K562 (cell line): Measurements from ENCODE around the gene CDS1. TPM values are rescaled to one million over a fixed set of nuclear protein-coding genes. Genes with fewer than 3 reads are reported as not detected.

Experiments
- ATAC-seq: fragments of 200-7000 bp; cut with Tn5 transposase; 3 replicates; pipeline ENCODE4 v1.9.1; 2020; ENCODE audit warnings: moderate library complexity
- BruUV-seq: library from RNA; stranded (reverse); fragments of 400-500 nt; replicated peaks from 2 replicates; lab custom pipeline; 2021; lab: Mats Ljungman, UMichigan
- CTCF ChIA-PET: fragments of 300-600 bp; formaldehyde crosslinking; extraction: SDS; loops from one replicate; lab custom pipeline; 2021; ENCODE audit warnings: low intra/inter-chr PET ratio; lab: Yijun Ruan, JAX
- POLR2A ChIA-PET: fragments of 300-600, 350-650 bp; sonication (Branson Sonifier 250); formaldehyde crosslinking; extraction: SDS; loops from one replicate; lab custom pipeline; 2021; ENCODE audit warnings: antibody characterized with exemption, inconsistent platforms; lab: Yijun Ruan, JAX
- DNase-seq, 4 experiments: peaks; one replicate each; pipeline versions ENCODE4 v3.0.0 to v3.0.0-alpha.2; 2011 to 2018; ENCODE audit warnings: low spot score in 3 of 4, mixed read lengths in 3 of 4; ENCODE audit errors: extremely low read depth in 1 of 4
- FAIRE-seq: peaks from 2 replicates; lab custom pipeline; 2011; peaks lifted over from hg19 to GRCh38; lab: Jason Lieb, UNC
- H2AFZ ChIP-seq: 2 replicates; pipeline ENCODE4 v1.6.0; 2011; ENCODE audit warnings: low read depth, low read length, control low read depth, inconsistent platforms
- H3K27ac ChIP-seq: fragments of 200-600 bp; 3 replicates; pipeline ENCODE4 v1.8.0; 2011; ENCODE audit warnings: low read depth, mild to moderate bottlenecking, control low read depth, inconsistent platforms, low read length, moderate library complexity, mixed read lengths; ENCODE audit errors: extremely low read depth
- H3K27me3 ChIP-seq, 2 experiments: fragments of 300-600 bp in 1 of 2; 2 replicates in 1 of 2; 3 replicates in 1 of 2; pipeline versions ENCODE4 v1.6.0 to v1.8.0; 2011; ENCODE audit warnings: inconsistent platforms in 2 of 2, low read length in 2 of 2, mild to moderate bottlenecking in 1 of 2, mixed read lengths in 1 of 2, moderate library complexity in 1 of 2; ENCODE audit not compliant: control insufficient read depth in 2 of 2, insufficient read depth in 2 of 2
- H3K36me3 ChIP-seq: fragments of 300-600 bp; 3 replicates; pipeline ENCODE4 v1.8.0; 2011; ENCODE audit warnings: mild to moderate bottlenecking, low read length, inconsistent platforms; ENCODE audit not compliant: control insufficient read depth, insufficient read depth
- H3K4me1 ChIP-seq, 2 experiments: fragments of 200-600 bp in 1 of 2; replicated peaks in 1 of 2; 2 replicates in 1 of 2; 3 replicates in 1 of 2; pipeline versions ENCODE4 v1.5.1 to v1.8.0; 2011; ENCODE audit warnings: inconsistent platforms in 2 of 2, low read length in 2 of 2, mild to moderate bottlenecking in 1 of 2, mixed read lengths in 1 of 2, moderate library complexity in 1 of 2; ENCODE audit not compliant: control insufficient read depth in 2 of 2, insufficient read depth in 2 of 2
- H3K4me2 ChIP-seq: 2 replicates; pipeline ENCODE4 v1.6.1; 2011; ENCODE audit warnings: low read length, control low read depth, inconsistent platforms, mixed read lengths; ENCODE audit not compliant: insufficient read depth
- H3K4me3 ChIP-seq: fragments of 200-600 bp; sonication (generic), shearing (Covaris generic); 2 replicates; pipeline ENCODE4 v1.5.1; 2016; ENCODE audit warnings: control low read depth, inconsistent platforms
- H3K79me2 ChIP-seq: fragments of 200-600 bp; 3 replicates; pipeline ENCODE4 v1.8.0; 2011; ENCODE audit warnings: low read length, inconsistent platforms; ENCODE audit not compliant: control insufficient read depth, insufficient read depth
- H3K9ac ChIP-seq, 2 experiments: 2 replicates each; pipeline versions ENCODE4 v1.6.0 to v1.6.1; 2011; ENCODE audit warnings: low read depth in 2 of 2, low read length in 2 of 2, control low read depth in 1 of 2, inconsistent platforms in 1 of 2, mild to moderate bottlenecking in 1 of 2, mixed read lengths in 1 of 2; ENCODE audit not compliant: insufficient read depth in 1 of 2
- H3K9me1 ChIP-seq: one replicate; pipeline ENCODE4 v1.6.0; 2011; ENCODE audit warnings: inconsistent platforms, mild to moderate bottlenecking, low read length, moderate library complexity; ENCODE audit not compliant: control insufficient read depth, insufficient read depth
- H3K9me3 ChIP-seq: replicated peaks from 2 replicates; pipeline ENCODE4 v1.5.1; 2011; ENCODE audit warnings: low read depth, low read length, inconsistent platforms; ENCODE audit not compliant: control insufficient read depth, insufficient read depth
- H4K20me1 ChIP-seq: replicated peaks from 2 replicates; pipeline ENCODE4 v1.6.1; 2011; ENCODE audit warnings: low read length, inconsistent platforms, mixed read lengths; ENCODE audit not compliant: control insufficient read depth, insufficient read depth
- BRD9 ChIP-seq: fragments of 450-650 bp; IDR thresholded peaks from 2 replicates; pipeline ENCODE4 v1.6.1; 2018; ENCODE audit warnings: low read depth; ENCODE audit not compliant: partially characterized antibody
- JUNB ChIP-seq: fragments of 450-650 bp; formaldehyde crosslinking; conservative IDR thresholded peaks from 2 replicates; pipeline ENCODE4 v1.4.0; 2020; ENCODE audit warnings: mild to moderate bottlenecking
- KAT8 ChIP-seq: fragments of 450-650 bp; IDR thresholded peaks from 2 replicates; pipeline ENCODE4 v1.6.1; 2016; ENCODE audit warnings: low read depth, mild to moderate bottlenecking
- NELFE ChIP-seq: IDR thresholded peaks from 2 replicates; pipeline ENCODE4 v1.6.1; 2011; ENCODE audit warnings: mild to moderate bottlenecking; ENCODE audit not compliant: insufficient read depth, insufficient read length
- NR2F6 ChIP-seq: fragments of 450-650 bp; formaldehyde crosslinking; IDR thresholded peaks from 2 replicates; pipeline ENCODE4 v1.4.0; 2020; ENCODE audit warnings: mild to moderate bottlenecking
- ZMIZ1 ChIP-seq, 2 experiments: fragments of 150-350 bp in 1 of 2; IDR thresholded peaks; 2 replicates each; pipeline ENCODE4 v1.6.1; 2012 to 2016; ENCODE audit warnings: low read depth in 2 of 2, low read length in 2 of 2, mild to moderate bottlenecking in 1 of 2, moderate library complexity in 1 of 2
- ZNF146 ChIP-seq: IDR thresholded peaks from one replicate; pipeline ENCODE4 v1.6.1; 2018; ENCODE audit warnings: missing compliant biosample characterization; ENCODE audit not compliant: unreplicated experiment
- ZNF586 ChIP-seq: fragments of 450-650 bp; formaldehyde crosslinking; conservative IDR thresholded peaks from 2 replicates; pipeline ENCODE4 v1.4.0; 2020; ENCODE audit warnings: mild to moderate bottlenecking, moderate library complexity
- WGBS: fragments of 100-300 bp; shearing (Covaris generic); methylation state at CpG from one replicate; pipeline ENCODE4 v1.1.6; 2016; ENCODE audit warnings: low coverage, mixed read lengths; ENCODE audit not compliant: insufficient coverage; ENCODE audit errors: missing lambda C conversion rate; 5-methylcytosine and 5-hydroxymethylcytosine counted together
- in situ Hi-C: fragments of 300-500 bp; cut with MboI; formaldehyde crosslinking; loops from 4 replicates; pipeline ENCODE4 v1.15.0; 2018; ENCODE audit warnings: inconsistent platforms, mixed read lengths
- intact Hi-C: fragments of 100-400 bp; cut with micrococcal nuclease; formaldehyde crosslinking; loops from 2 replicates; pipeline ENCODE4 v1.14.2; 2022
- polyA plus RNA-seq, 8 experiments: library from polyadenylated mRNA; depleted of rRNA in 4 of 8; stranded (reverse) in 5 of 8; unstranded in 3 of 8; fragments of >200 nt; fragmentation: Nextera tagmentation in 2 of 8; fragmentation: Illumina TruSeq in 1 of 8; extraction: Ambion mirVana in 2 of 8; extraction: Trizol in 1 of 8; gene quantifications; 2 replicates each; pipeline versions ENCODE4 v1.2.1 to v1.2.3, GENCODE V29; 2011 to 2014; ENCODE audit warnings: inconsistent platforms in 1 of 8, missing spikeins in 1 of 8
- total RNA-seq, 7 experiments: library from RNA; depleted of rRNA in 6 of 7; stranded (reverse); fragments of >200 nt in 6 of 7; fragmentation: Illumina TruSeq in 2 of 7; extraction: Trizol in 2 of 7; gene quantifications; 2 replicates each; pipeline versions ENCODE4 v1.2.1 to v1.2.3, GENCODE V29; 2011 to 2021; ENCODE audit warnings: low replicate concordance in 1 of 7
- TF ChIP-seq, protein P1 (sequence below): fragments of 450-650 bp; formaldehyde crosslinking; IDR thresholded peaks from 2 replicates; pipeline ENCODE4 v1.4.0; 2022; ENCODE audit warnings: missing genetic modification characterization

Gene CDS1
- total and polyA plus RNA-seq, 9 of the 15 experiments (the other 6 are each of a cell fraction or from before 2014, with no cell fraction given): 0.04 to 0.42 (median 0.15) TPM

DNA sequence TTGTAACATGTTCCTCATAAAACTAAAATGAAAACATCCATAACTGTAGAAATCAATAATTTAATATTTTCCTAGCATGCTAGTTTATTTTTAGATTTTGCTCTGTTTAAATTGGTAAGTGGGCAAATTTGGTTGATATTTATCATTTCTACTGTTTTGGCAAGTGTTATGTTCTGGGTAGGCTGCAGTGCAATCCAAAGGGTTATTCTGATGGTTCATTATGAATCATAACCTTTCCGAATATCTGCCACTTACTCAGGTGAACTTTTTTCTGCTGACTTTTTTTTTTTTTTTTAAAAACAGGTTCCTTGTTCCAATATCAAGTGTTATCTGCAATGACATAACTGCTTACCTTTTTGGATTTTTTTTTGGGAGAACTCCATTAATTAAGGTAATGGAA, 52.0 kb downstream of the CDS1 start:
- no peaks in the 10 kb centered on the region for H3K4me1 ChIP-seq
- in situ Hi-C loops: no loop called here
- no peak for ATAC-seq
- H4K20me1 ChIP-seq: no peaks in the 10 kb centered on the region; the same call in 1 of the 2 replicates
- no peak overlapping the region for H3K9ac ChIP-seq
- ChIA-PET POLR2A (no interaction called here), CTCF (no interaction called here)
- no peaks in the 10 kb centered on the region for H3K27me3 ChIP-seq
- no peaks in the 10 kb centered on the region for H3K36me3 ChIP-seq
- H3K9me3 ChIP-seq: no peaks in the 10 kb centered on the region
- TF ChIP-seq ZNF586 (CRISPR knock-in tag) (no peak), BRD9 (no peak), NELFE (no peak), NR2F6 (no peak), KAT8 (no peak), JUNB (CRISPR knock-in tag) (no peak), ZNF146 (CRISPR knock-in tag) (no peak), ZMIZ1 (IDR thresholded peaks at IDR 0.05; ENCODE audit: low read depth in 2 of 2, low read length in 2 of 2) (no peak)
- TF ChIP-seq, protein P1, sequence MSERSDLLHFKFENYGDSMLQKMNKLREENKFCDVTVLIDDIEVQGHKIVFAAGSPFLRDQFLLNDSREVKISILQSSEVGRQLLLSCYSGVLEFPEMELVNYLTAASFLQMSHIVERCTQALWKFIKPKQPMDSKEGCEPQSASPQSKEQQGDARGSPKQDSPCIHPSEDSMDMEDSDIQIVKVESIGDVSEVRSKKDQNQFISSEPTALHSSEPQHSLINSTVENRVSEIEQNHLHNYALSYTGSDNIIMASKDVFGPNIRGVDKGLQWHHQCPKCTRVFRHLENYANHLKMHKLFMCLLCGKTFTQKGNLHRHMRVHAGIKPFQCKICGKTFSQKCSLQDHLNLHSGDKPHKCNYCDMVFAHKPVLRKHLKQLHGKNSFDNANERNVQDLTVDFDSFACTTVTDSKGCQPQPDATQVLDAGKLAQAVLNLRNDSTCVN: no peak
- no TSS peak for BruUV-seq
- H3K27ac ChIP-seq: no peak overlapping the region
- intact Hi-C loops: no loop called here
- FAIRE-seq: no peak
- H3K4me2 ChIP-seq: no peak overlapping the region
- no peak overlapping the region for H3K4me3 ChIP-seq
- no peaks in the 10 kb centered on the region for H3K9me1 ChIP-seq
- no peak for DNase-seq
- WGBS: 0% methylated on average over 1 of the region's 1 CpG
- no peaks in the 10 kb centered on the region for H3K79me2 ChIP-seq
- H2AFZ ChIP-seq: no peak overlapping the region
